Stimulated activated CD8-positive, alpha-beta memory T cell treated with anti-CD3 and anti-CD28 coated beads, Interleukin-15, amount 100 ng/mL, for 24 hours (primary cell): ENCODE data around the gene LAS1L.
"Not testable (repeated sequence)": the region's sequence is repeated elsewhere in the genome, so short reads cannot be mapped to it uniquely, and the experiment has no call there.

ENCODE experiments used
- DNase-seq: peaks from one replicate; pipeline ENCODE4 v3.0.0-alpha.2; 2020; ENCODE audit warnings: low read depth

LAS1L gene

DNA sequence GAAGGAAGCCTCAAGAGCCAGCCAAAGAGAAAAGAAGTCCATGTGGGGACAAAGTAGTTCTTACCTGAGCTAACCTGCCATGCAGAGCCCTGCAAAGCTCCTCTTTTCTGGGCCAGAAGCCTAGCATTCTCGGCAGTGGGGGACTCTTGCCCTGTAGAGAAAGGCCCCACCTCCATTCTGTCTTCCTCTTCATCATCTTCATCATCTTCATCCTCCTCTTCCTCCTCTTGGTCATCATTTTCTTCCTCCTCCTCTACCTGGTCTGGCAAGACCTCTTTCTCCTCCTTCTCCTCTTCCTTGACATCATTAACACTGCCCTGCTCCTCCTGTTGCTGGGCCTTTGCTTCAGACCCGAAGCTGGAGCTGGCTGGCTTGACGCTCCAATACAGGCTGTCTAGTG, 16.7 kb downstream of the LAS1L start:
- no peak for DNase-seq

- DNase-seq = no peak
Observed at GRCh38 chrX:65516756-65517155, 17.8 kb downstream of the LAS1L start.

GRCh38 chrX:65513610-65514009, 21.0 kb downstream of the LAS1L start:
- DNase-seq = no peak

DNA sequence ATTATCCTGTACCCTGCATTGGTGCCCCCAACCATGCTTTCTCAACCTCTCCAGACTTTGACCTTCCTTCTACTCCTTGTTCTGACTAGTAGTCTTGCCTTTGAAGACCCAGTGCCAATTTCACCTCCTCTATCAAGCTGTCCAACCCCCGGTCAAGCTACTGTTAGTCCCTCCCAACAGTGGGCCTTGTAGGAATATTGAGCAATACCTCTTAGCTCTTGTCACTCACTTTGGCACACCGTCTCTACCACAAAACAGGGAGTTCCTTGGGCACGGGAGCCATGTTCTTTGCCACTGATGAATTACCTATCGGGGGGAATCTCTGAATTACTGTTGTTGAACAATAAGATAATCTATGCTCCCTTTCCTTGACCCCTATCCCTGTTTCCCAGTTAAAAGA, 25.2 kb downstream of the LAS1L start:
- no peak for DNase-seq

DNA sequence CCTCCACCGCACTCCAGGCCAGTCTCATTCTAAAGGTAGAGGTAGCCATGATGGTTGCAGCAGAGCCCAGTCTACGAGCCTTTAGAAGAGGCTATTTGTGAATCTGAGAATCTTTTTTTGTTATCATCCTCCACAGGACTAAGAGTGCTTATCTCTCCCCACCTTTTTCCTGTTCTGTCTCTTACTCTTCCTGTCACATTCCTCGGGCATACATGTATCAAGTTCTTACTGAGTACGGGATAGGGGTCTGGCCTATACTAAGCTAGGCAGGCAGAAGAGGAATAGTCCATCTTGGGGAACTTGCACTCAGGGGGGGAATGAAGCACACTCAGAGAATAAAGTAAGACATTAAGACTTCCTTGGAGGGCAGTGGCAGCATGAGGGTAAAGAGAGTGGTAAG, 25.7 kb downstream of the LAS1L start:
- DNase-seq = no peak

- DNase-seq = no peak
Observed at GRCh38 chrX:65502618-65503017, 32.0 kb downstream of the LAS1L start.

GRCh38 chrX:65493431-65493830, 41.2 kb downstream of the LAS1L start:
- DNase-seq = no peak

DNA sequence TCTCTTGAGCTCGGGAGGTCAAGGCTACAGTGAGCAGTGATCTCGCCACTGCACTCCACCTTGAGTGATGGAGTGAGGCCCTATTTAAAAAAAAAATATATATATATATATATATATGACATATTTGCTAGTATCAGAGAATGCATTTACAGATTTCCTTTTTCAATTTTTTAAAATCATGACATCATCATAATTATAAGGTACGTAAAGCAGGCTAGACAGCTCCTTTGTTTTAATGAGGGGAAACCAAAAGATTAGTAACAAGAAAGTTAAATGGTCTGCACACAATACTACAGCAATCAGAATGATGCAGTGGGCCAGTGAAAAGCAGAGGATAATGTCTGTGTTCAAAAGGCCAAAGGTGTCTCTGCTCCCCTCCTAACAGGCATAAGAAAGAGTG, 43.0 kb downstream of the LAS1L start:
- DNase-seq = no peak

DNA sequence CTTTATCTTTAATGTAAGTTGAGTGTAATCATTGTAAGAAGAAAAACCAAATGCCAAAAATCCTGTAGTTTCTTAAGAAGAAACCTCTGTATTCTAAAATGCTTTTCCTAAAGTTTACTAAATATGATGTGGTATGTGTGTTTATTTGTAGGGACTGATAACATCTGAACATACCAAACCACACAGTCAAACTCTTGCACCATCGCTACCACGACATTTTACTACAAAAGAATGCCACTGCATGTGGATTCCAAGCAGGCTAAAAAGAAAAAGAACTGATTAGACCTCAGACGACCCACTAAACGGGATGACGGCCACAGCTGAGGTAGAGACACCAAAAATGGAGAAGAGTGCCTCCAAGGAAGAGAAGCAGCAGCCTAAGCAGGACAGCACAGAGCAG, 46.1 kb downstream of the LAS1L start:
- DNase-seq = no peak

GRCh38 chrX:65480960-65481359, 53.6 kb downstream of the LAS1L start:
- DNase-seq = no peak

GRCh38 chrX:65479102-65479501, 55.5 kb downstream of the LAS1L start:
- DNase-seq = not testable (repeated sequence)

DNA sequence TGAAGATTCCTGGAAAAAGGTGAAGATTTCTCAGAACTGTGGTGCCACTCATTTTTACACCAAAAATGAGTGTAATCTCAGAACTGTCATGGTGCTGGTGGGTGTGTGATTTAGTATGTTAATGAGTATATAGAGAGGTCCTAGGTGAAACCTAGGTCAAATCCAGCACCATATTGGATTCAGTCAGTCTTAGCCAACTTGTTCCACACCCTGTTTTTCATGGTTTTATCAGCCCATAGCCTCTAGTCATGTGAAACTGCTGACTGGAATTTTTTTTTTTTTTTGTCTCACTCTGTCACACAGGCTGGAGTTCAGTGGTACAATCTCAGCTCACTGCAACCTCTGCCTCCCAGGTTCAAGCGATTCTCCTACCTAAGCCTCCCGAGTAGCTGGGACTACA, 58.0 kb downstream of the LAS1L start:
- no peak for DNase-seq

- DNase-seq = no peak
Observed at GRCh38 chrX:65463550-65463949, 71.0 kb downstream of the LAS1L start.
